Measurements from ENCODE around the gene COPS7A. TPM values are rescaled to one million over a fixed set of nuclear protein-coding genes. Genes with fewer than 3 reads are reported as not detected.

Gene COPS7A
- polyA plus RNA-seq, 4 donors: 66.4 to 74.5 (median 69.6) TPM

- no peak for DNase-seq (ENCODE audit: low read depth in 4 of 4, low spot score in 3 of 4)
Observed at GRCh38 chr12:6768437-6768914, 44.6 kb downstream of the COPS7A start.

DNA sequence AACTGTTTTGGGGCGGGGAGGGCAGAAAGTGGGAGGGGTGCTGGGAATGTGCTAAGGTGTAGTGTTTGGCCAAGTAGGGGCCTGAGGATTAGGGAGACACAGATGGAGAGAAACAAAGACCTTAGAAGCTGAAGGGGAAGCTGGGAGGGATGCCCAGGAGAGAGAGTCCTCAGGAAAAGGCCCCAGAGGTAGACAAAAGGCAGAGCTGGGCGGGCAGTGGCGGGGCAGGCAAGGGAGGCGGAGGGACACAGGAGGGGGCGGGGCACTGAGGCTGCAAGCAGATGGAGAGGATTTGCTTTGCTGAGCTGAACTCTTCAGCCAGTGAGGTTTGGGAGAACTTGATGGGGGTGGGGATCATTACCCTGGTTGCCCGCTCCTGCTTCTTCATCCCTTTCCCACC is 45.1 kb downstream of the COPS7A start:
- DNase-seq (ENCODE audit: low read depth in 4 of 4, low spot score in 3 of 4): no peak

- DNase-seq (ENCODE audit: low read depth in 4 of 4, low spot score in 3 of 4): no peak
Observed at GRCh38 chr12:6769666-6770065, 45.8 kb downstream of the COPS7A start.

DNA sequence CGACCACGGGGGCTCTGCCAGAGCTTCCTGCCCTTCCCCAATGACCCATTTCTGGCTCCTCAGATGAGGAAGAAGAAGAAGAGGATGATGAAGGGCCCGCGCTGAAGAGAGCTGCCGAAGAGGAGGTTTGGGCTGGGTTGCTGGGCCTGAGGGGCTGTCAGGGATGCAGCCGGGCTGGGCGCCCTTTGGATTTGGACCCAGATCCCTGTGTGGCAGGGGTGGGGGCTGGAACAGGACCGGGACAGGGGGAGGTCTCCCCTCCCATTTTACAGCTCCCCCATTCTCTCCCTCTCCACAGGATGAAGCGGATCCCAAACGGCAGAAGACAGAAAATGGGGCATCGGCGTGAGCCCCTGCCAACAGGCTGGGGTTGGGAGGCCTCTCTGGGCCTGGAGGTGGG is 46.2 kb downstream of the COPS7A start:
- no peak for DNase-seq (ENCODE audit: low read depth in 4 of 4, low spot score in 3 of 4)

- no peak for DNase-seq (ENCODE audit: low read depth in 4 of 4, low spot score in 3 of 4)
Observed at GRCh38 chr12:6770600-6770999, 46.8 kb downstream of the COPS7A start.

- no peak for DNase-seq (ENCODE audit: low read depth in 4 of 4, low spot score in 3 of 4)
Observed at GRCh38 chr12:6771091-6771495, 47.2 kb downstream of the COPS7A start.

- DNase-seq (ENCODE audit: low read depth in 4 of 4, low spot score in 3 of 4): no peak
Observed at GRCh38 chr12:6771509-6772330, 47.9 kb downstream of the COPS7A start.

- DNase-seq (ENCODE audit: low read depth in 4 of 4, low spot score in 3 of 4): no peak
Observed at GRCh38 chr12:6772331-6772695, 48.5 kb downstream of the COPS7A start, which contains the start of gene LAG3. Gene LAG3, plus strand, starts transcription at chr12:6772520. Its CDS starts 333 bp downstream, at chr12:6772853.

GRCh38 chr12:6772726-6773589 is 49.1 kb downstream of the COPS7A start:
- no peak for DNase-seq (ENCODE audit: low read depth in 4 of 4, low spot score in 3 of 4)

DNA sequence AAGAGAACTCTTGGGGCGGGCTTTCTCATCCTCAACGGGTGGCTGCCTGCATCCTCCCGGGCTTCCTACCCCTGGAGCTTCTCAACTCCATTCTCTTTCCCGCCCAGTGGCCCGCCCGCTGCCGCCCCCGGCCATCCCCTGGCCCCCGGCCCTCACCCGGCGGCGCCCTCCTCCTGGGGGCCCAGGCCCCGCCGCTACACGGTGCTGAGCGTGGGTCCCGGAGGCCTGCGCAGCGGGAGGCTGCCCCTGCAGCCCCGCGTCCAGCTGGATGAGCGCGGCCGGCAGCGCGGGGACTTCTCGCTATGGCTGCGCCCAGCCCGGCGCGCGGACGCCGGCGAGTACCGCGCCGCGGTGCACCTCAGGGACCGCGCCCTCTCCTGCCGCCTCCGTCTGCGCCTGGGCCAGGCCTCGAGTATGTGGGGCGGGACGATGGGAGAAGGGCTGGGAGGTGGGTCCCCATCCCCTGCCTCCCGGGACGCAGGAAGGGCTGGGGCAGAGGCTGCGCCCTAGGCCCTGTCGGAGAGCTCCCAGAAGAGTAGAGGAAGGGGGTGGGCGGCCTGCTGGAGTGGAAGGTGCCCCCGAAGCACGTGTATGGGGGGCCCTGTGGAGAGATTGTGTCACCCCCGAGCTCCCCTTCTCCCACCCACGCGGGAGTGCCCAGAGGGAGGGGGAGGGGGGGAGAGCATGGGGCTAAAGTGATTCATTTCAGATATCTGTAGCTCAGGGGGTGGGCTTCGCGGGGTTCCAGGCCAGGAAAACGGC is 49.9 kb downstream of the COPS7A start:
- no peak for DNase-seq (ENCODE audit: low read depth in 4 of 4, low spot score in 3 of 4)

GRCh38 chr12:6774499-6775062 is 50.7 kb downstream of the COPS7A start:
- no peak for DNase-seq (ENCODE audit: low read depth in 4 of 4, low spot score in 3 of 4)

DNA sequence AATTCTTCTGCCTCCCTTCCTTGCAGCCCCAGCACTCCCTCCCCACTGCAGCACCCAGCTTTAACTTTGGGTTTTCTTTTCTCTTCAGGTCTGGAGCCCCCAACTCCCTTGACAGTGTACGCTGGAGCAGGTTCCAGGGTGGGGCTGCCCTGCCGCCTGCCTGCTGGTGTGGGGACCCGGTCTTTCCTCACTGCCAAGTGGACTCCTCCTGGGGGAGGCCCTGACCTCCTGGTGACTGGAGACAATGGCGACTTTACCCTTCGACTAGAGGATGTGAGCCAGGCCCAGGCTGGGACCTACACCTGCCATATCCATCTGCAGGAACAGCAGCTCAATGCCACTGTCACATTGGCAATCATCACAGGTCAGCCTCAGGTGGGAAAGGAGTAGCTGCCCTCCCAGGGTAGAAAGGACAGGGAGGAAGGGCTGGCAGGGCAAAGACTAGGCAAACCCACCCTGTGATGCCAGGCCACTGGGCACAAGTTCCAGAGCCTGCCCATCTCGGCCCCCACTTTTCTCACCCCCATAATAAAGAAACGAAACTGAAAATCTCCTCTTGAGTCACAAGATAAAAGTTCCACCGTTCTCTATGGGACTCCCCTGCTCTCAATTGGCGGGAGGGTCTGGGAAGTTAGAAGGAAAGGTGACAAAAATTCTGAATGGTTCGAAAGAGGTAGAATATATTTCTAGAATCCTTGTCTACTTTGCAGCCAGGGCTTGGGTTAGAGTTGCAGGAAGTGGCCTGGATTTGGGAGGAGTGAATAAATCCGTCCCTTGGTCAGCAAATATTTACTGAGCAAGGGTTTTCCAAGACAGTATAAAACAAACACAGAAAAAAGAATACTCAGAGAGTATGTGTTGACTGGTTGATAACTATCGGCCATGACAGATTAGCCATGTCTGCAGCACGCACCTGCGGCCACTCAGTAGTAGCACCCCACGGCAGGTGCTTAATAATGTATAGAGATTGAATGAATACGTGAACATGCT is 51.6 kb downstream of the COPS7A start:
- DNase-seq (ENCODE audit: low read depth in 4 of 4, low spot score in 3 of 4): no peak

DNA sequence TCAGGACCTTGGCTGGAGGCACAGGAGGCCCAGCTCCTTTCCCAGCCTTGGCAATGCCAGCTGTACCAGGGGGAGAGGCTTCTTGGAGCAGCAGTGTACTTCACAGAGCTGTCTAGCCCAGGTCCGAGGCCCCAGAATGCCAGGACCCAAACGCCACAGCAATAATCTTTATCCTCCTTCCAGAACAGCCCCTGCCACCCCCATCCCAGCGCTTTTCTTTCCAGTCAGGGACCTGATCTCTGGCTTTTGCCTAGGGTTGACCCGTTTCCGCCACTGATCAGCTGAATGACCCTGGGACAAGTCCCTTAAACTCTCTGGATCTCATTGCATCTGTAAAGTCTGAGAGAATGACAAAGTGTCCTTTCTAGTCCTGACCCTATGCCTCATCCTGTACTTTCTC is 53.5 kb downstream of the COPS7A start:
- DNase-seq (ENCODE audit: low read depth in 4 of 4, low spot score in 3 of 4): no peak

DNA sequence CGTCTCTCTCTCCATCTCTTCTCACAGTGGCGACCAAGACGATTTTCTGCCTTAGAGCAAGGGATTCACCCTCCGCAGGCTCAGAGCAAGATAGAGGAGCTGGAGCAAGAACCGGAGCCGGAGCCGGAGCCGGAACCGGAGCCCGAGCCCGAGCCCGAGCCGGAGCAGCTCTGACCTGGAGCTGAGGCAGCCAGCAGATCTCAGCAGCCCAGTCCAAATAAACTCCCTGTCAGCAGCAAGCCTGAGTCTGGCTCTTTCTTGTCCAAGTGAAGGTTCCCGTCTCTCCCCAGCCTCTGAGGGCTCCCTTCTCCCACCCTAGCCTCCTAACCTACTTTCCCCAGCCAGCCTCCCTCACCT is 54.3 kb downstream of the COPS7A start:
- no peak for DNase-seq (ENCODE audit: low read depth in 4 of 4, low spot score in 3 of 4)

DNA sequence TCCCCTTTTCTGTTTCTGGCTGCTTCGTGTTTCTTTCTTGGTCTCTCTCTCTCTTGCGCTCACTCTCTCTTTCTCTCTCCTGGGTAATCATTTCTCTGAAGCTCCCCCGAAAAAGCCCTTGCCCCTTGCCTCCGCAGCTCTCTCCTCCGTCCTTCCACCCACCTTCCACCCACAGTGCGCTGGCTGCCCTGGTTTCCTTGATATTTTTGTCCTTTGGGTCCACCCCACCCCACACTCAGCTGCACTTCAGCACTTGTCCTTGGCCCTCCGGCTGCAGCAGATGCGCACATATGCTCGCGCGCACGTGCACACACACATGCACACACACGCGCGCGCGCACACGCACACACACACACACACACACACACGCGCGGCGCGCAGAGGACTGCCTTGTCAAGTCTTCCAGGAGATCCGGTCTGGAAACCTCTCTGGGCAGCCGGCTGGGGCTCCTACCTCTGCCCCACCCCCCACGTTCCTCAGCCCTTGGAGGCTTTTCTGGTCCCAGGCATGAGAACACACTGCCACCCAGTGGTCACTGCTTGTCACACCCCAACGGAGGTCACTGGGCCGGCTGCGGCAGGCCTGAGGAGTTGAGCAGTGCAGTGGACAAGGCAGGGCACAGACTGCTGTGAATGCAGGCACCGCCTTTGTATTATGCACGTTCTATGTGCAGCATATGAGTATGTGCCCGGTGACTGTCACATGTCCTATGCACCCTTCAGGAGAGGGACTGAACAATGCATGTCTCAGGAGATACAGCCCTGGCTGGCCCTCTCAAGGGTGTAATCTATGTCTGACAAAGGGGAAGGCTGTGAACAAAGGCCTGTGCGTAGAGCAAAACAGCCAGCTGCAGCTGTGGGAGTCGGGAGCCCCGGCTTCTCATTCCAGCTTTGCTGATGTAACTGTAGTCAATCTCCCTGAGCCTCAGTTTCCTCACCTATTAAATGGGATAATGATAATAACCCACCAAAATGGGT is 55.0 kb downstream of the COPS7A start:
- DNase-seq (ENCODE audit: low read depth in 4 of 4, low spot score in 3 of 4): peak; percentile 92 to 93 (median 92)

- no peak for DNase-seq (ENCODE audit: low read depth in 4 of 4, low spot score in 3 of 4)
Observed at GRCh38 chr12:6779708-6780432, 56.0 kb downstream of the COPS7A start.

DNA sequence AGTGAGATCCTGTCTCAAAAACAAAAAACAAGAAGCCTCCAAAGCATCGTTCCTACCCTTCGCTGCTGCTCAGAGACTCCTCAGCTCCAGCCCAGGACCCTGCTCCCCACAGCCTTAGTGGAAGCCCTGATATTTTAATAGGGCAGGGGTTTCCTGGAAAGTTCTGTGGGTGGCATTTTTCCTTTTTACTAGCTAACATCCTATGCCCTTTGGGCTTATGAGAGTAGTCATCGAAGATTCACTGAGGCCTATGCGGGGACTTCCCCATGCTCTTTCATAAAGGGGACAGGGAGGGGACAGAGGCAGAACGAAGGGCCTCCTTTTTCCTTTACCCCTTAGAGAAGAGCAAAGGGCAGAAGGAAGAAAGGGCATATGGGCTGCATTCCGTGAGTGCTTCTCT is 56.7 kb downstream of the COPS7A start:
- DNase-seq (ENCODE audit: low read depth in 4 of 4, low spot score in 3 of 4): no peak

Data from right renal pelvis (tissue), 4 donors.